ENCODE results near the gene KNSTRN.

The KNSTRN gene

GRCh38 chr15:40435023-40435709, 52.6 kb downstream of the KNSTRN start:
- DNase-seq (ENCODE audit: low read depth in 2 of 2) = no peak

DNA sequence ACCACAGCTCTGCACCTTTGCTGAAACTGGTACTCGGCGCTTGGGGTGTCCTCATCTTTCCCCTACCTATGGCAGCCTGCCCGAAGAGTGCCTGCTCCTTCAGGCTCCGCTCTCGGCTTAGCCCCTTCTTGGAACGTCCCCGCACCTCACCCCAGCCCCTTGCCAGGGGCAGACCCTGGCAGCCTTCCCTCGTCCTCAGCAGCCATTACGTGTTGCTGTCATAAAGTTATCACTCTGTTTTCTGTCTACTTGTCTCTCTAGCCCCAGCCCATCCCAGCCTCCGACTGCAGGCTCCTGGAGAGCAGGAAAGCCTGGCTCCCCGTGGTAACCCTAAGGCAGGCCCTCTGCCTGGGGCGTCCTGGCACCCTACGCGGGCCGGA, 53.2 kb downstream of the KNSTRN start:
- no peak for DNase-seq (ENCODE audit: low read depth in 2 of 2)

DNA sequence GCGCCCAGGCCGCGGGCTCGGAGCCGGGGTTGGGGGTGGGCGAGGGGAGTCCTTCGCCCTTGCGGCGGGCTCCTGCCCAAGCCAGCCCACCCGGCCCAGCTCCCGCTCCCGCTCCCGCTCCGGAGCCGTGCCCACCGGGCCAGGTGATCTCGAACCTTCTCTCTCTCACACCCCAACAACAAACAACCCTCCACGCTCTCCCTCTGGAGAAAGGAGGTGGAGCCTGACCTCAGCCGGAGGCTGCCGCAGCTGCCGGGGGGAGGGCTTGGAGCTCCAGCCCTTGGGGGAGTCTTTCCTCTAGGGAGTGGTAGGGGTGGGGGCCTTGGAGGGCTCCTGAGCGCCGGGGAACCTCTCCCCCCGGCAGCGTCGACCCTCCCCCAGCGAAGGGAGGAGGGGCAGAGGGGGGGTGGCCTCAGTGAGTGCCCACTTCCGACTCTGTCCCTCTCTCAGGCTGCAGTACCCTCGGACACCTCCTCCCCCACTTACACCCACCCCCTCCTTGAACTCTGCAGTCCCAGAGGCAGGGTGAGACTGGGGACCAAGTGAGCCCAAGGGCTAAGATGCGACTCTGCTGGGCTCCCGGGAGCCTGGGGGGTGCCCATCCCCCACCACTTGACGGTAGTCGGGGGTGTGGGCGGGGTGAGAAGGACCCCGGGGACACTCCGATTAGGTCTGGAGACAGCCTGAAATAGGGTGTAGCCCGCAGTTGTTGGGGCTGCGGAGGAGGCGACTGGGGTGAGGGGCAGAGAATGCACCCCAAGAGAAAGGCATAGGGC, 53.8 kb downstream of the KNSTRN start:
- no peak for DNase-seq (ENCODE audit: low read depth in 2 of 2)

DNA sequence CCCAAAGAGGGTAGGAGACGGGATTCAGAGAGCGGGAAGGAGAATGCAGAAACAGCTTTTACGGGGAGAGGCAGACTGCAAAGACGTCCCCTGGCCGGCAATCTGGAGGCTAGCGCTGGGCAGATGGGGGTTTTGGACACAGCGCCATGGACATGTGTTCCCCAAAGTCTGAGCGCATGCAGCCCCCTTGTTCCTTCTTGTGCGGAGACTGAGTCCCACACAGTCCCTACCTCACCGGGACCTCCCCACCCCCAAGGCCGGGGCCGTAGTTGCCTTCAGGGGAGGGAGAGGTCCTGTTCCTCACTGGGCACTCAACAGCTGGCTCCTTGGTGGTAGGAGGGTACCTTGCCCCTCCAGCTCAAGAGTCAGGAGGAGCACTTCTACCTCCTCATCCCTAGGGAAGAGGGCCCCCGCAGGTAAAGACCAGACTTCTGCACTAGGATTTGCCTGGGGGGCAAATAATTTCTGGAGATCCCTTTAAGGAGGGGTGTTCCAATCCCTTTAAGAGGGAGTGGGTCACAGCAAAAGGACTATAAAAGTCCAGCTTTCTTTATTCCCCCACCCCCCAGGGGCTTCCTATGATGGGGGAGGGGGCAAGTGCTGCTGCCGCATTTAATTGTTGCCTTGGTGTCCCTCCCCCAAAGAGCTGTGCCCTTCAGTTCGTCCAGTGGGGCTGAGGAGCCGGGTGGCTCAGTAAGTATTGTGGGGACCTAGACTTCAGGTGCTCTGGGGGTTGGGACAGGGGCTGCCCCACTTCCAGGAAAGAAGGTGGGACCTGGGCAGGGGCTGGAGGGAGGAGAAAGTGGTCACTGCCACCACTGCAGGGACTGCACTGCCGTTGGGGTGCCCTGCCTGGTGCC, 54.6 kb downstream of the KNSTRN start:
- DNase-seq (ENCODE audit: low read depth in 2 of 2) = no peak

- DNase-seq (ENCODE audit: low read depth in 2 of 2) = no peak
These were observed 55.5 kb downstream of the KNSTRN start for GRCh38 chr15:40437752-40438687.

GRCh38 chr15:40438712-40439111, 56.2 kb downstream of the KNSTRN start:
- DNase-seq (ENCODE audit: low read depth in 2 of 2) = no peak

DNA sequence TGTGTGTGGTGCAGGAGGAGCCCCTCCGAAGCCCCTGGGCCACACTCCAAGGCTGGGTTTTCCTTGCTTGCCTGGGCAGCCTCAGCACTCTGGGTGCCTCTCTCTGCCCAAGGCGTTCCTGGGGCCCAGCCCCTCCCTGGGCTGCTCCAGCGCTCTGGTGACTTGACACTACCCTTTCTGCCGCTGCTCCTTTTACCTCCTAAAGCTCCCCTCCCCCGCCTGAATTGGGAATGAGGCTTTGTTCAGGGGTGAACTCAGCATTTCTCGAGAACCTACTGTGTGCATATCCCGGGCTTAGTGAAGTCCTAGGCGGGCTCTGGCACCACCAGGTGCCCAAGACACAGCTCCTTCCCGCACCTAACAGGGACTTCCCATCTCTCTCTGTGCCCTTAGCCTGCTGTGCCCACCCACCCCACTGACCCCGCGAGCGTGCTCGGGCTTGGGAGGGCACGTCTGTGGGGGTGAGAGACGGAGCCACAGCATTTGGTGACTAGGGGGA, 57.0 kb downstream of the KNSTRN start:
- DNase-seq (ENCODE audit: low read depth in 2 of 2) = no peak

GRCh38 chr15:40439960-40440742, 57.6 kb downstream of the KNSTRN start:
- no peak for DNase-seq (ENCODE audit: low read depth in 2 of 2)

DNA sequence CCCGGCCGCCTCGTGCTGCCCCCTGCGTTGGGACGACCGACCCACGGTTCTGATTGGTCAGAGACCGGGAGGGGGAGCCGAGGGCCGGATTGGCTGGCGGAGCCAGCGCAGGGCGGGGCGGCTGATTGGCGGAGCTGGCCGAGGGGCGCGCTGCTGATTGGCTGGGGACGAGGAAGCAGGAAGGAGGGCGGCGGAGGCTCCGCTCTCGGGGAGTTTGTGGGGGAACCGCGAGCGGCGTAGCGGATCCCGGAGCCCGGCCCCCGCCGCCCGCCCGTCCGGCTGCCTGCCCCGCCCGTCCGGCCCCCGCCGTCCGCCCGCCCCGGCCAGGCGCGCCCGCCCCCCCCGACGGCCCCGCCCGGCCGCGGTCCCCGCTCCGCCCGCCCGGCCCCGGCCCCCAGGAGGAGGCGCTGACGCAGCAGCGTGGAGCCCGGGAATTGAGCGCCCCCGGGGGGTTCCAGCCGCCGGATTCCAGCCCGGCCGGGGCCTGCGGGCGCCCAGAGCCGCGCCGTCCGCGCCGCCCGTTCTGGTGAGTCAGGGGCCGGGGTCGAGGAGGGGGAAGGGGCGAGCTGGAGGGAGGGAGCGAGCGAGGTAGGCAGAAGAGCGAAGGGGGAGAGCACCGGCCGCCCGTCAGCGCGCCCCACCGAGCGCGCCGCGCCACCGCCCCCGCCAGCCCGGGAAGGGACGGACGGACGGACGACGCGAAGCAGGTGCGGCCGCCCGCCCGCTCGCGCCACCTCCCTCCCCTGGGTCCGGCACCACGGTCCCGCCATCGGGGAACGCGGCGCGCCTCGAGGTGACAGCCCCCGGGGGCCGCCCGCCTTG, 58.4 kb downstream of the KNSTRN start, which contains the start of gene BAHD1:
BAHD1 (plus strand) TSS at position 211 of the 822 bp plus-strand sequence. CDS start 17,512 bp downstream, outside the sequence.
- peak; percentile 87 to 90 for DNase-seq (ENCODE audit: low read depth in 2 of 2)

GRCh38 chr15:40441565-40442531, 59.3 kb downstream of the KNSTRN start:
- DNase-seq (ENCODE audit: low read depth in 2 of 2) = no peak

- no peak for DNase-seq (ENCODE audit: low read depth in 2 of 2)
These were observed 60.7 kb downstream of the KNSTRN start for GRCh38 chr15:40443255-40443654.

DNA sequence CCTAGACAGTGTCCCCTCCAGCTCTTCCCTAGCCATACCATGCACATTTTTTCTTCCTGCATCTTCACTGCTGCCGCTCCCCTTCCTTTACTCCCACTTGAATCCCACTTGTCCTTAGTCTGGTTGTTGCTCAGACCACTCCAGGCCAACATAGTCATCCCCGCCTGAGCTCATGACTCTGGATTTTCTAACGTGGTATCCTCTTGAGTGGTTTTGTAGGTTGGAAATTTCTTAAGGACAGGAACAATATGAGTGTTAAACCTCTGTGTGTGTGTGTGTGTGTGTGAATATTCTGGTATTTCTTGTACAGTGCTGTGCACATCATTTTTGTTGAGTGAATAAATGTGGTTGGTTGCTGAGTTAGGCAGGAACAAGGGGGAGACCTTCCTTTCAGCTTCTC, 61.3 kb downstream of the KNSTRN start:
- no peak for DNase-seq (ENCODE audit: low read depth in 2 of 2)

Measured in fibroblast of skin of left quadriceps (primary cell).